Choroid plexus epithelial cell (primary cell): ENCODE measurements around the gene PIK3R5.

Experiments used
- DNase-seq: peaks from one replicate; pipeline ENCODE4 v3.0.0-alpha.2; 2010; ENCODE audit warnings: low read depth
- H3K4me3 ChIP-seq: 2 replicates; pipeline ENCODE4 v1.5.1; 2011; ENCODE audit warnings: low read depth, mild to moderate bottlenecking, control low read depth, low read length, moderate library complexity
- CTCF ChIP-seq: conservative IDR thresholded peaks from 2 replicates; pipeline ENCODE4 v1.5.1; 2011; ENCODE audit warnings: low read depth, mild to moderate bottlenecking, control low read depth, inconsistent platforms, low read length, moderate library complexity

PIK3R5 gene

DNA sequence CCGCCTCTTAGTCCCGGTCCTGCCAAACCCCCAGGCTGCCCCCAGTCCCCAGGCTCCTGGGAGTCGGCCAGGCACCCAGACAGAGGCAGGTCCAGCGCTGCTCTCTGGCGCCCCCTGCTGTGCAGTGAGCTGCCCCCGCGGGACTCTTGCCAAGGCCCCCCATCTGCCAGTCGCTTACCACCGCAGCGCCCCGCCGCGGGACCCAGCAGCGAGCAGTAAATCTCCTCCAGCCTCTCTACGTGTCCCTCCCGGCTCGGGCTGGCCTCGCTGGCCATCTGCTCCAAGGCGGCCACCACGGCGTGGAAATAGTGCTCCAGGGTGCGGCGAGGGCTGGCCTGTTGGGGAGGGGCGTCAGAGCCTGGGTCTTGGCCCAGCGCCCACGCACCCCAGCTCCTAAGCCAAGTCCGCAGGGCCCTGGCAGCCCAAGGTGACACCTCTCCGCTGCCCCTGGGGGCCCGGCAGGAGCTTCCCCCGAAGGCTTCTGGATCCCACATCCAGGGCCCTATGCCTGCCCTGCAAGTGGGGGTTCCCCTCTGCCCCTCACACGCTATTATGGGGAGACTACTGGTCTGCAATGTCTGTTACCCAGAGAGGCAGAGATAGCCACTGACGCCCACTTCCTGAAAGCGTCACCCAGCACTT, 132.7 kb downstream of the PIK3R5 start:
- DNase-seq, result no peak
- peak; percentile 18 for TF ChIP-seq CTCF
- no peak overlapping the region for H3K4me3 ChIP-seq

DNA sequence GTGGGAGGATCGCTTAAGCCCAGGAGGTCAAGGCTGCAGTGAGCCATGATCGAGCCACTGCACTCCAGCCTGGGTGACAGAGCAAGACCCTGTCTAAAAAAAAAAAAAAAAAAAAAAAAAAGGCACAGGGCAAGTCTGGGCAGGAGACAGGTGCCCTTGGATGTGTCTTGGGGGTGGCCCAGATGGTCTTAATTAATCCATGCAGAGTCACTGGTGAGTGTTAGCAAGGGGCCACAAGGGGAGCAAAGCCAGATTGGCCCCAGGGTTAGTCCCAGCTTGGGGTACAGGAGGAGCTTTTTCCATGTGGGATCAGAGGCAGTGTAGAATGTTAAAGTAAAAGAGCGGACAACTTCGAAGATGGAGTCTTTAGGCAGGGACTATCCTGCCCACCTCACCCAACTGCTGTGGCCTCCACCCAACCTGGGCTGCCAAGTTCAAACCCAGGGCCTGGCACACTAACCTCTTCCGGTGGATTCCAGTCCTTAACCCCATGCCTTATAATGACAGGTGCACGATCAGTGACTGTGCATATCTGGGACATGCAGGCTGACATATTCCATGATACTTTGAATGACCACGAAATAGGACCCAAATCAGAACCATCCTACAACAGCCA, 134.2 kb downstream of the PIK3R5 start:
- no peak for DNase-seq
- no peak for TF ChIP-seq CTCF

DNA sequence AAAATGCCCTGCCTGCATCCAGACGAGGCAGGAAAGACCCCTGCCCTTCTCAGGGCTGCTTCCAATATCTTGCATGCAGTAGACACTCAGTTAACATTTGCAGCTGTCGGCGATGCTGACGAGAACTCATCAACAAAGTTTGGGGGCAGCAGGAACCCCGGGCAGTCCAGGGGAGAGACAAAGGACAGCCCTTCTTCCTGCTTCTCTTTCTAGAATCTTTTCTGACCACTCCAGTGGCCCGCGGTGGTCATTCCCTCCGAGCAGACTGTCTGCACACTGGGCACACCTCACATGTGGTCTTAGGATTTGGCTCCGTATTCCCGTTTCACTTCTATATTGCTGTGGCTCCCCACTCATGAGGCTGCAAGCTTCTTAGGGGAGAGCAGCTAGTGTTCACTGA, 135.4 kb downstream of the PIK3R5 start:
- no peak for DNase-seq
- no peak overlapping the region for H3K4me3 ChIP-seq
- no peak for TF ChIP-seq CTCF

More for the DNA sequence above, 134.2 kb downstream of the PIK3R5 start:
- H3K4me3 ChIP-seq, result no peak overlapping the region

GRCh38 chr17:8829036-8829941, 136.2 kb downstream of the PIK3R5 start:
- DNase-seq, result no peak
- no peak for TF ChIP-seq CTCF
- H3K4me3 ChIP-seq, result no peak overlapping the region
